Kidney epithelial cell (primary cell): ENCODE data around the gene BCKDHA. TPM values are rescaled to one million over a fixed set of nuclear protein-coding genes. Genes with fewer than 3 reads are reported as not detected.
A peak's percentile ranks its signal among the peaks of the same experiment; 100 is the strongest.

ENCODE experiments used
- DNase-seq: peaks from one replicate; pipeline ENCODE4 v3.0.0-alpha.2; 2010; ENCODE audit warnings: low read depth
- H3K27me3 ChIP-seq: 2 replicates; pipeline ENCODE4 v1.6.0; 2011; ENCODE audit warnings: low read length; ENCODE audit not compliant: control insufficient read depth, insufficient read depth
- H3K36me3 ChIP-seq: 2 replicates; pipeline ENCODE4 v1.5.1; 2011; ENCODE audit warnings: low read length; ENCODE audit not compliant: control insufficient read depth, insufficient read depth
- H3K4me3 ChIP-seq: 2 replicates; pipeline ENCODE4 v1.5.1; 2011; ENCODE audit warnings: low read depth, mild to moderate bottlenecking, control low read depth, low read length
- CTCF ChIP-seq: IDR thresholded peaks from 2 replicates; pipeline ENCODE4 v1.5.1; 2011; ENCODE audit warnings: mild to moderate bottlenecking, moderate library complexity, low read length, control low read depth, inconsistent platforms; ENCODE audit not compliant: insufficient read depth, poor library complexity, severe bottlenecking
- total RNA-seq: library from RNA; depleted of rRNA; stranded (reverse); fragments of >200 nt; gene quantifications from 2 replicates; pipeline ENCODE4 v1.2.3, GENCODE V29; 2015

Gene BCKDHA
- total RNA-seq, 1 donor from 2014 or later, result 49.5 TPM

- H3K27me3 ChIP-seq, result no peaks in the 10 kb centered on the region
- H3K36me3 ChIP-seq, result no peaks in the 10 kb centered on the region
- H3K4me3 ChIP-seq, result no peak overlapping the region
- TF ChIP-seq CTCF, result no peak
- DNase-seq, result no peak
Measured at GRCh38 chr19:41357746-41358145, 39.9 kb upstream of the BCKDHA start.

GRCh38 chr19:41359741-41360140, 37.9 kb upstream of the BCKDHA start:
- no peak for DNase-seq
- no peaks in the 10 kb centered on the region for H3K27me3 ChIP-seq
- H3K36me3 ChIP-seq, result no peaks in the 10 kb centered on the region
- H3K4me3 ChIP-seq, result no peak overlapping the region
- no peak for TF ChIP-seq CTCF

GRCh38 chr19:41362143-41362847, 35.3 kb upstream of the BCKDHA start:
- H3K27me3 ChIP-seq, result no peaks in the 10 kb centered on the region
- no peak overlapping the region for H3K4me3 ChIP-seq
- TF ChIP-seq CTCF, result no peak
- DNase-seq, result no peak
- H3K36me3 ChIP-seq, result no peaks in the 10 kb centered on the region

- no peak for DNase-seq
- peak overlapping the region; percentile 68 for H3K4me3 ChIP-seq
- no peaks in the 10 kb centered on the region for H3K36me3 ChIP-seq
- no peak for TF ChIP-seq CTCF
- H3K27me3 ChIP-seq, result no peaks in the 10 kb centered on the region
Measured at GRCh38 chr19:41363371-41363752, 34.3 kb upstream of the BCKDHA start.

- H3K27me3 ChIP-seq, result no peaks in the 10 kb centered on the region
- peak within 1 kb of the TSS; percentile 68 for H3K4me3 ChIP-seq
- DNase-seq, result peak; percentile 84
- no peaks in the 10 kb centered on the region for H3K36me3 ChIP-seq
- no peak for TF ChIP-seq CTCF
Measured at GRCh38 chr19:41363753-41364523, 33.7 kb upstream of the BCKDHA start, which contains the start of gene B9D2. B9D2 (minus strand) TSS chr19:41364149; CDS start chr19:41363519, 630 bp downstream.
